Measurements from ENCODE around the gene DNMT3L.
A peak's percentile ranks its signal among the peaks of the same experiment; 100 is the strongest.

Gene DNMT3L

DNA sequence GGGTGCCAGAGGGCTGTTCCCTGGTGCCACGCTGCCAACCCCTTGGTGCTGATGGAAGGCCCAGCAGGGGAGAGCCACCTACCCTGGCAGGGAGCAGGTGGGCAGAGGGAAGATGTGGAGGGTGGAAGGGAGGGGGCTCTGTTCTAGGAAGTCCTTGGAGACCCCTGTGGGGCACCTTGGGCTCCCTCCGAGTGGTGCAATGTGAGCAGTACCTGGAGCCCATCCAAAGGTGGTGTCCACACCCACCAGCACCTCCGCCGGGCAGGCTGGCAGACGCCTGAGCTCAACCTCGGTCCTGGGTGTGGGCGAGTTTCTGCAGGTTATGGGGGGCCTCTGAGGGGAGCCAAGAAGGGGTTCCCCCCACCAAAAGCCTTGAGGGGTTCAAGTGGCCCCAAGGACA is 11.3 kb upstream of the DNMT3L start:
- H3K9ac ChIP-seq (ENCODE audit: low read depth, low read length) = no peak overlapping the region
- H3K9me3 ChIP-seq (ENCODE audit: control insufficient read depth, insufficient read depth, low read length) = no peaks in the 10 kb centered on the region
- no peaks in the 10 kb centered on the region for H3K4me1 ChIP-seq (ENCODE audit: control insufficient read depth, insufficient read depth, low read length)
- H3K36me3 ChIP-seq (ENCODE audit: control insufficient read depth, insufficient read depth, low read length) = no peaks in the 10 kb centered on the region
- H3K4me3 ChIP-seq (ENCODE audit: low read depth, low read length) = no peak overlapping the region
- no peaks in the 10 kb centered on the region for H3K27me3 ChIP-seq (ENCODE audit: control insufficient read depth, insufficient read depth, low read length)
- H3K27ac ChIP-seq (ENCODE audit: low read depth, low read length) = no peak overlapping the region

DNA sequence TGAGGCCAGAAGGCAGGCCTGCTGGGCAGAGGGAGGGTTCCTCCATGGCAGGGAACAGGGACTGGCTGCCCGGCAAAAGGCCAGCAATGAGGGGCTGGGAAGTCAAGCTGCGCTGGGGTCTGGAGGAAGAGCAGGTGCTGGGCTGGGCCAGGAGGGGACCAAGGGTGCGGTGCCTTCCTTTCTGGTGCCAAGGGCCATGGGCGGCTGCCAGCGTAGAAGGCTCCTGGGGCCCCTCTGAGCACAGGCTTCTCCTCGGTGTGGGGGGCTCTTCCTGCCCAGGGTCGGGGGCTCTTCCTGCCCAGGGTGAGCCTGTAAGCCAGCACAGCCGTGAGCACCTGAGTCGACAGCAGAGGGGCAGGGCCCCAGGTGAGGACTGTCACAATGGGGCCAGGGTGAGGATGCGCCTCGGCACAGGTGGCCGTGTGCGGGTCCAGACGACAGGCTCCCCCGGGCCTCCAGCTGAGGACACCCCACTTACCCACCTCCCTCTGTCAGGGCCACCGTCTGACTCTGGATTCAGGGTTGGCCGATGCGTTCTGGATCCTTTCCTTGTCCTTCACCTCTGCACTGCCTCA is 10.7 kb upstream of the DNMT3L start:
- no peaks in the 10 kb centered on the region for H3K9me3 ChIP-seq (ENCODE audit: control insufficient read depth, insufficient read depth, low read length)
- H3K4me1 ChIP-seq (ENCODE audit: control insufficient read depth, insufficient read depth, low read length) = no peaks in the 10 kb centered on the region
- H3K36me3 ChIP-seq (ENCODE audit: control insufficient read depth, insufficient read depth, low read length) = no peaks in the 10 kb centered on the region
- no peak overlapping the region for H3K9ac ChIP-seq (ENCODE audit: low read depth, low read length)
- H3K4me3 ChIP-seq (ENCODE audit: low read depth, low read length) = no peak overlapping the region
- H3K27me3 ChIP-seq (ENCODE audit: control insufficient read depth, insufficient read depth, low read length) = no peaks in the 10 kb centered on the region
- no peak overlapping the region for H3K27ac ChIP-seq (ENCODE audit: low read depth, low read length)

- H3K36me3 ChIP-seq (ENCODE audit: control insufficient read depth, insufficient read depth, low read length) = no peaks in the 10 kb centered on the region
- no peak overlapping the region for H3K4me3 ChIP-seq (ENCODE audit: low read depth, low read length)
- H3K27me3 ChIP-seq (ENCODE audit: control insufficient read depth, insufficient read depth, low read length) = no peaks in the 10 kb centered on the region
- H3K27ac ChIP-seq (ENCODE audit: low read depth, low read length) = no peak overlapping the region
- no peak overlapping the region for H3K9ac ChIP-seq (ENCODE audit: low read depth, low read length)
- H3K4me1 ChIP-seq (ENCODE audit: control insufficient read depth, insufficient read depth, low read length) = no peaks in the 10 kb centered on the region
- no peaks in the 10 kb centered on the region for H3K9me3 ChIP-seq (ENCODE audit: control insufficient read depth, insufficient read depth, low read length)
Observed at GRCh38 chr21:44271558-44272283, 10.0 kb upstream of the DNMT3L start.

DNA sequence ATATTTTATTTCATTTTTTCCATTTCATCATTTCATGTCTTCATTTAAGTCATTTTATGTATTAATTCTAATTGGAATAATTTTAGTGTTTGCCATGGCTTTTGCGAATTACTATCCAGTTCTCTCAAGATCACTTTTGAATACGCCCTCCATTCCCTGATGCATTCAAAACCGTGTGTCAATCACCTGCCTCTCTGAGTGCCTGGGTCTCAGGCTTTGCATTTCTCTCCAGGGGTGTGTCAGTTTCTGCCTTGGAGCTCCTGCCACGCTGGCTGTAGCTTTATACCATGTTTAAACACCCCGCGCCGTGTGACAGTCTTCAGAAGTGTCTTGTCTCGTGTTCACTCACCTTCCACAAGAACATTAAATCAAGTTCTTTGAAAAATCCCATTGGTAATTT is 7.4 kb upstream of the DNMT3L start:
- no peak overlapping the region for H3K9ac ChIP-seq (ENCODE audit: low read depth, low read length)
- no peak overlapping the region for H3K27ac ChIP-seq (ENCODE audit: low read depth, low read length)
- no peaks in the 10 kb centered on the region for H3K27me3 ChIP-seq (ENCODE audit: control insufficient read depth, insufficient read depth, low read length)
- H3K9me3 ChIP-seq (ENCODE audit: control insufficient read depth, insufficient read depth, low read length) = no peaks in the 10 kb centered on the region
- H3K36me3 ChIP-seq (ENCODE audit: control insufficient read depth, insufficient read depth, low read length) = no peaks in the 10 kb centered on the region
- H3K4me1 ChIP-seq (ENCODE audit: control insufficient read depth, insufficient read depth, low read length) = no peaks in the 10 kb centered on the region
- H3K4me3 ChIP-seq (ENCODE audit: low read depth, low read length) = no peak overlapping the region

DNA sequence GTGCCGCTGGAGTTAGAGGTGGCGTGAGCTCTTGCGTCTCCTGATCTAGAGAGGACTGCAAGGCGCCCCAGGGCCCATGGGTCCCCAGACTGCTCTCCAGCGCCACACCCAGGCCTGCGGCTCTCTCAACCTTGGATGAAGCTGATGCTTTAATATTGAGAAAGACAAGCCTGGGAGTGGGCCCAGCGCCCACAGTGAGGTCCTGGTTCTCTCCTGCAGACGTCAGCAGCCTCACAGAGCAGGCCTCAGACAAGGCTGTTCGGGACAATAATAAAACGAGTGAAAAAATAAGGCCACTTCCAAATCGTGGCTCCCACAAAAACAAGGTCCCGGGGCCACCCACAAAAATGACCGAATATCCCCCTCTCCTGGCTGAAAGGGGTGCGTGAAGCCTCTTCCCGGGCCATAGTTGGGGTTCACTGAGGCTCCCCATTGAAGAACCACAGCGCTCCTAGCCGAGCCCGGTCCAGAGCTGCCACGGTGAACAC is 6.0 kb upstream of the DNMT3L start:
- Histone ChIP-seq H3K9me3 (ENCODE audit: control insufficient read depth, insufficient read depth, low read length) (no peaks in the 10 kb centered on the region), H3K27me3 (ENCODE audit: control insufficient read depth, insufficient read depth, low read length) (no peaks in the 10 kb centered on the region), H3K9ac (ENCODE audit: low read depth, low read length) (no peak overlapping the region), H3K4me3 (ENCODE audit: low read depth, low read length) (no peak overlapping the region), H3K4me1 (ENCODE audit: control insufficient read depth, insufficient read depth, low read length) (peaks cover 9% of the 10 kb centered on the region), H3K36me3 (ENCODE audit: control insufficient read depth, insufficient read depth, low read length) (no peaks in the 10 kb centered on the region), H3K27ac (ENCODE audit: low read depth, low read length) (no peak overlapping the region)

DNA sequence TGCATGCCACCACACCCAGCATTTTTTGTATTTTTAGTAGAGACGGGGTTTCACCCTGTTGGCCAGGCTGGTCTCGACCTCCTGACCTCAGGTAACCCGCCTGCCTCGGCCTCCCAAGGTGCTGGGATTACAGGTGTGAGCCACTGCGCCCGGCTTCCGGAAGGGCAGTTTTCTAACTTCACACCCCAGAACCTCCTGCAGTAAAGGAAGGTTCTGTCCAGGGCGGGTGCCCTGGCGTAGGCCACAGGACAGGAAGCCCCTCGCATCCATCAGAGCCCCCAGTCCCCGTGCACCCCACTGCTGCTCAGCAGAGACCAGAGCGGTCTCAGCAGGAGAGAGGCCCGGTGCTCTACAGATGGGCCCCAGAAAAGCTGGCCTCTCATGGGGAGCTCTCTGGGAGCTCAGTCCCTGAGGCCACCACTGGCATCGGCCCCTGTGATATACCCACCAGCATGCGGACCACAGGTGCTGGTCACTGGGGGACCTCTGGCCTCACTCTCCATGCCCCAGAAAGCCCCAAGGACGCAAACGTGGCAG is 4.1 kb upstream of the DNMT3L start:
- no peak overlapping the region for H3K9ac ChIP-seq (ENCODE audit: low read depth, low read length)
- H3K4me1 ChIP-seq (ENCODE audit: control insufficient read depth, insufficient read depth, low read length) = peaks cover 9% of the 10 kb centered on the region
- H3K9me3 ChIP-seq (ENCODE audit: control insufficient read depth, insufficient read depth, low read length) = no peaks in the 10 kb centered on the region
- no peaks in the 10 kb centered on the region for H3K36me3 ChIP-seq (ENCODE audit: control insufficient read depth, insufficient read depth, low read length)
- H3K27me3 ChIP-seq (ENCODE audit: control insufficient read depth, insufficient read depth, low read length) = no peaks in the 10 kb centered on the region
- no peak overlapping the region for H3K4me3 ChIP-seq (ENCODE audit: low read depth, low read length)
- no peak overlapping the region for H3K27ac ChIP-seq (ENCODE audit: low read depth, low read length)

GRCh38 chr21:44263768-44264167 is 2.1 kb upstream of the DNMT3L start:
- peak overlapping the region; percentile 59 for H3K27ac ChIP-seq (ENCODE audit: low read depth, low read length)
- H3K4me1 ChIP-seq (ENCODE audit: control insufficient read depth, insufficient read depth, low read length) = peaks cover 9% of the 10 kb centered on the region
- no peaks in the 10 kb centered on the region for H3K27me3 ChIP-seq (ENCODE audit: control insufficient read depth, insufficient read depth, low read length)
- no peak overlapping the region for H3K4me3 ChIP-seq (ENCODE audit: low read depth, low read length)
- H3K36me3 ChIP-seq (ENCODE audit: control insufficient read depth, insufficient read depth, low read length) = no peaks in the 10 kb centered on the region
- no peak overlapping the region for H3K9ac ChIP-seq (ENCODE audit: low read depth, low read length)
- H3K9me3 ChIP-seq (ENCODE audit: control insufficient read depth, insufficient read depth, low read length) = no peaks in the 10 kb centered on the region

GRCh38 chr21:44263221-44263760 is 1.6 kb upstream of the DNMT3L start:
- Histone ChIP-seq H3K9me3 (ENCODE audit: control insufficient read depth, insufficient read depth, low read length) (no peaks in the 10 kb centered on the region), H3K36me3 (ENCODE audit: control insufficient read depth, insufficient read depth, low read length) (no peaks in the 10 kb centered on the region), H3K4me1 (ENCODE audit: control insufficient read depth, insufficient read depth, low read length) (peaks cover 9% of the 10 kb centered on the region), H3K9ac (ENCODE audit: low read depth, low read length) (no peak overlapping the region), H3K27me3 (ENCODE audit: control insufficient read depth, insufficient read depth, low read length) (no peaks in the 10 kb centered on the region), H3K27ac (ENCODE audit: low read depth, low read length) (peak overlapping the region; percentile 59), H3K4me3 (ENCODE audit: low read depth, low read length) (no peak overlapping the region)

- Histone ChIP-seq H3K9ac (ENCODE audit: low read depth, low read length) (no peak overlapping the region), H3K4me1 (ENCODE audit: control insufficient read depth, insufficient read depth, low read length) (peaks cover 9% of the 10 kb centered on the region), H3K9me3 (ENCODE audit: control insufficient read depth, insufficient read depth, low read length) (no peaks in the 10 kb centered on the region), H3K27me3 (ENCODE audit: control insufficient read depth, insufficient read depth, low read length) (no peaks in the 10 kb centered on the region), H3K4me3 (ENCODE audit: low read depth, low read length) (no peak overlapping the region), H3K27ac (ENCODE audit: low read depth, low read length) (no peak overlapping the region), H3K36me3 (ENCODE audit: control insufficient read depth, insufficient read depth, low read length) (no peaks in the 10 kb centered on the region)
Observed at GRCh38 chr21:44262338-44263056, 800 bp upstream of the DNMT3L start.

DNA sequence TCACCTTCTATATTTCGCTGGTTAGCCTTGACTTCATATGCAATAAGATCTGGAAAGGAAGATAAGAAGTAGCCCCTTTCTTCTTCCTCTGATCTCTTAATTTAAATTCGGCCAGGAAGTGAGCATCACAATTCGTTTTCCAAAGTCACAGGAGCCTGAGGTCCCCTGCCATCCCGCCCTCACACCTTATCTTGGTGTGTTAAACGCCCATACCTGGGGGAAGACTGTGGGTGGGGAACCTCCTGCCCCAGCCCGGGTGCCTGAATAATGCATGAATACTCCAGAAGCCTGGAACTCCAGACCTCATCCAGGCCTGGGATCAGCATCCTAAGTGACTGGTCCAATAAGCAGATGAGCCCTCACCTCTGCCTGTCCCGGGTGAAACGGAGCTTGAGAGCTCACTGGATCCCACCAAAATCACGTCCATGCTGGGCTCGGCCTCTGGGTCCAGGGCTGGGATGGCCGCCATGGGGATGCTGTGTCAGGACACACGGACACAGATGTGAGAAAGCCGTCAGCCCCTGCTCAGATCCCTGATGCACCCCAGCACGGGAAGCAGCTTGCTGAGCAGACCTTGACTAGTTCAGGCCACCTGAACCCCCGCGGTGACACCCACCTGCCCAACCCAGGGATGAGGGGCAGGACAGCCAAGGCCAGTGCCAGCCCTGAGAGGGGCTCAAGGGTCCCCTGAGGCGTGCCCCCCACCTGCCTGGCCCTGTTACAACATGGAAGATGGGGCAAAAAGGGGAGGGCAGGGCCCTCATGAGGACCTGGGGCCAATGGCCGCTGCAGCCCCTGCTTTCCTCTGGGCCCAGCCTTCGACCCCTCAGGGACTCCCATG is 686 bp downstream of the DNMT3L start:
- Histone ChIP-seq H3K27me3 (ENCODE audit: control insufficient read depth, insufficient read depth, low read length) (no peaks in the 10 kb centered on the region), H3K4me3 (ENCODE audit: low read depth, low read length) (no peak overlapping the region), H3K27ac (ENCODE audit: low read depth, low read length) (no peak overlapping the region), H3K9ac (ENCODE audit: low read depth, low read length) (no peak overlapping the region), H3K36me3 (ENCODE audit: control insufficient read depth, insufficient read depth, low read length) (no peaks in the 10 kb centered on the region), H3K4me1 (ENCODE audit: control insufficient read depth, insufficient read depth, low read length) (peaks cover 9% of the 10 kb centered on the region), H3K9me3 (ENCODE audit: control insufficient read depth, insufficient read depth, low read length) (no peaks in the 10 kb centered on the region)
